Measurements from ENCODE around the gene USP17L26.
"Not testable (repeated sequence)": the region's sequence is repeated elsewhere in the genome, so short reads cannot be mapped to it uniquely, and the experiment has no call there.

USP17L26 gene

GRCh38 chr4:9334358-9334757 lies at the start of gene USP17L26:
USP17L26 (plus strand) TSS chr4:9334658; CDS start chr4:9334658, 0 bp downstream.
- not testable (repeated sequence) for DNase-seq (ENCODE audit: low spot score)

GRCh38 chr4:9324191-9324590 lies 10.3 kb upstream of the USP17L26 start:
- DNase-seq (ENCODE audit: low spot score), result not testable (repeated sequence)

- not testable (repeated sequence) for DNase-seq (ENCODE audit: low spot score)
These were observed 9.6 kb upstream of the USP17L26 start, which contains the start of gene USP17L24 for GRCh38 chr4:9324865-9325264. USP17L24 (plus strand) TSS chr4:9325165; CDS start chr4:9325165, 0 bp downstream.

- DNase-seq (ENCODE audit: low spot score), result not testable (repeated sequence)
These were observed 4.8 kb upstream of the USP17L26 start, which contains the start of gene USP17L25 for GRCh38 chr4:9329611-9330010. USP17L25 (plus strand) TSS chr4:9329911; CDS start chr4:9329911, 0 bp downstream.

- not testable (repeated sequence) for DNase-seq (ENCODE audit: low spot score)
These were observed 4.6 kb downstream of the USP17L26 start, which contains the start of gene USP17L5 for GRCh38 chr4:9339103-9339502. USP17L5 (plus strand) TSS chr4:9339403; CDS start chr4:9339403, 0 bp downstream.

- not testable (repeated sequence) for DNase-seq (ENCODE audit: low spot score)
These were observed 9.4 kb downstream of the USP17L26 start, which contains the start of gene USP17L27 for GRCh38 chr4:9343848-9344247. USP17L27 (plus strand) TSS chr4:9344148; CDS start chr4:9344148, 0 bp downstream.

- DNase-seq (ENCODE audit: low spot score), result not testable (repeated sequence)
These were observed 14.1 kb downstream of the USP17L26 start, which contains the start of gene USP17L28 for GRCh38 chr4:9348593-9348992. USP17L28 (plus strand) TSS chr4:9348893; CDS start chr4:9348893, 0 bp downstream.

- not testable (repeated sequence) for DNase-seq (ENCODE audit: low spot score)
These were observed 16.4 kb downstream of the USP17L26 start for GRCh38 chr4:9350866-9351265.

- DNase-seq (ENCODE audit: low spot score), result not testable (repeated sequence)
These were observed 18.9 kb downstream of the USP17L26 start, which contains the start of gene USP17L29 for GRCh38 chr4:9353338-9353737. USP17L29 (plus strand) TSS chr4:9353638; CDS start chr4:9353638, 0 bp downstream.

GRCh38 chr4:9362829-9363228 lies 28.4 kb downstream of the USP17L26 start, which contains the start of gene USP17L30:
USP17L30 (plus strand) TSS chr4:9363129; CDS start chr4:9363129, 0 bp downstream.
- not testable (repeated sequence) for DNase-seq (ENCODE audit: low spot score)

- DNase-seq (ENCODE audit: low spot score), result not testable (repeated sequence)
These were observed 45.4 kb downstream of the USP17L26 start for GRCh38 chr4:9379881-9380280.

GRCh38 chr4:9381012-9381534 lies 46.6 kb downstream of the USP17L26 start:
- peak; percentile 51 for DNase-seq (ENCODE audit: low spot score)

GRCh38 chr4:9384126-9384525 lies 49.7 kb downstream of the USP17L26 start:
- no peak for DNase-seq (ENCODE audit: low spot score)
